Astrocyte of the cerebellum (primary cell): ENCODE data around the gene CYSRT1.
"Not testable (repeated sequence)": the region's sequence is repeated elsewhere in the genome, so short reads cannot be mapped to it uniquely, and the experiment has no call there.

Source experiments
- DNase-seq: peaks from one replicate; pipeline ENCODE4 v3.0.0-alpha.2; 2011; ENCODE audit warnings: low read depth
- H3K4me3 ChIP-seq: 2 replicates; pipeline ENCODE4 v1.5.1; 2011; ENCODE audit warnings: mild to moderate bottlenecking, low read depth, low read length, moderate library complexity
- in situ Hi-C: cut with HindIII; loops from 2 replicates; pipeline ENCODE4 v1.10.0; 2017; ENCODE audit warnings: low sequenced_read_pairs
- TF ChIP-seq, protein P1 (sequence below): IDR thresholded peaks from 2 replicates; pipeline ENCODE4 v1.5.1; 2012; ENCODE audit warnings: low read length, low read depth, moderate library complexity, mild to moderate bottlenecking; ENCODE audit errors: missing control alignments

CYSRT1 gene

GRCh38 chr9:137240318-137240840, 15.4 kb downstream of the CYSRT1 start:
- DNase-seq, result peak; percentile 18
- TF ChIP-seq, protein P1, sequence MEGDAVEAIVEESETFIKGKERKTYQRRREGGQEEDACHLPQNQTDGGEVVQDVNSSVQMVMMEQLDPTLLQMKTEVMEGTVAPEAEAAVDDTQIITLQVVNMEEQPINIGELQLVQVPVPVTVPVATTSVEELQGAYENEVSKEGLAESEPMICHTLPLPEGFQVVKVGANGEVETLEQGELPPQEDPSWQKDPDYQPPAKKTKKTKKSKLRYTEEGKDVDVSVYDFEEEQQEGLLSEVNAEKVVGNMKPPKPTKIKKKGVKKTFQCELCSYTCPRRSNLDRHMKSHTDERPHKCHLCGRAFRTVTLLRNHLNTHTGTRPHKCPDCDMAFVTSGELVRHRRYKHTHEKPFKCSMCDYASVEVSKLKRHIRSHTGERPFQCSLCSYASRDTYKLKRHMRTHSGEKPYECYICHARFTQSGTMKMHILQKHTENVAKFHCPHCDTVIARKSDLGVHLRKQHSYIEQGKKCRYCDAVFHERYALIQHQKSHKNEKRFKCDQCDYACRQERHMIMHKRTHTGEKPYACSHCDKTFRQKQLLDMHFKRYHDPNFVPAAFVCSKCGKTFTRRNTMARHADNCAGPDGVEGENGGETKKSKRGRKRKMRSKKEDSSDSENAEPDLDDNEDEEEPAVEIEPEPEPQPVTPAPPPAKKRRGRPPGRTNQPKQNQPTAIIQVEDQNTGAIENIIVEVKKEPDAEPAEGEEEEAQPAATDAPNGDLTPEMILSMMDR, result no peak
- in situ Hi-C loops, result no loop called here
- H3K4me3 ChIP-seq, result peak overlapping the region; percentile 61

DNA sequence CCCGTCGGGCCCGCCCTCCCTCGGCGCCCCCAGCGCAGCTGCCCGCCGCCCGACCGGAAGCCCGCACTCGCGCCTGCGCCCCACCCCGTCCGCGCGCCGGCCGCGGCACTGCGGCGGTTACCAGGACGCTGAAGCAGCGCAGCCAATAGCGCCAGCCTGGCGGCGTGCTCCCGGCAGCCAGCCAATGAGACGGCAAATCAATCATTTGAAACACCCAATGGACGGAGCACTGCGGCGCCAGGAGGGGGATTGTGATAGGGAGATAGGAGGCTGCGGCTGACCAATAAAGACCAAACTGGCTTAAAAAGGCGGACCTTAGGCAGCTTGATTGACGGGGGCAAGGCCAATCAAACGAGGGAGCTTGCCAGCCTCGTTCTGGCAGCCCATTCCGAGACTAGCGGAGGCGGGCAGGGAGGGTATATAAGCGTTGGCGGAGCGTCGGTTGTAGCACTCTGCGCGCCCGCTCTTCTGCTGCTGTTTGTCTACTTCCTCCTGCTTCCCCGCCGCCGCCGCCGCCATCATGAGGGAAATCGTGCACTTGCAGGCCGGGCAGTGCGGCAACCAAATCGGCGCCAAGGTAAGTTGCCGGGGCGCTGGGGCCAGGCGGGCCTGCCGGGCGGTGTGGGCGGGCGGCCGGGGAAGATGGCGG, 16.0 kb downstream of the CYSRT1 start, which contains the start of gene TUBB4B:
Gene TUBB4B, plus strand, starts transcription at position 447 of the 649 bp plus-strand sequence. Its CDS starts 74 bp downstream, at position 521.
- DNase-seq, result peak; percentile 100
- peak within 1 kb of the TSS; percentile 86 for H3K4me3 ChIP-seq
- TF ChIP-seq, protein P1, result no peak
- in situ Hi-C loops, result no loop called here

GRCh38 chr9:137241490-137242268, 16.7 kb downstream of the CYSRT1 start:
- TF ChIP-seq, protein P1, result no peak
- in situ Hi-C loops, result no loop called here
- no peak for DNase-seq

GRCh38 chr9:137242269-137243203, 17.6 kb downstream of the CYSRT1 start:
- in situ Hi-C loops, result no loop called here
- no peak for DNase-seq
- H3K4me3 ChIP-seq, result peak overlapping the region; percentile 86
- TF ChIP-seq, protein P1, result no peak

More at GRCh38 chr9:137241490-137242268, 16.7 kb downstream of the CYSRT1 start:
- peak overlapping the region; percentile 86 for H3K4me3 ChIP-seq

DNA sequence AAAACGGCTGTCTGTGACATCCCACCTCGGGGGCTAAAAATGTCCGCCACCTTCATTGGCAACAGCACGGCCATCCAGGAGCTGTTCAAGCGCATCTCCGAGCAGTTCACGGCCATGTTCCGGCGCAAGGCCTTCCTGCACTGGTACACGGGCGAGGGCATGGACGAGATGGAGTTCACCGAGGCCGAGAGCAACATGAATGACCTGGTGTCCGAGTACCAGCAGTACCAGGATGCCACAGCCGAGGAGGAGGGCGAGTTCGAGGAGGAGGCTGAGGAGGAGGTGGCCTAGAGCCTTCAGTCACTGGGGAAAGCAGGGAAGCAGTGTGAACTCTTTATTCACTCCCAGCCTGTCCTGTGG, 18.3 kb downstream of the CYSRT1 start:
- DNase-seq, in situ Hi-C loops: not testable (repeated sequence)
- H3K4me3 ChIP-seq, result peak overlapping the region; percentile 86

DNA sequence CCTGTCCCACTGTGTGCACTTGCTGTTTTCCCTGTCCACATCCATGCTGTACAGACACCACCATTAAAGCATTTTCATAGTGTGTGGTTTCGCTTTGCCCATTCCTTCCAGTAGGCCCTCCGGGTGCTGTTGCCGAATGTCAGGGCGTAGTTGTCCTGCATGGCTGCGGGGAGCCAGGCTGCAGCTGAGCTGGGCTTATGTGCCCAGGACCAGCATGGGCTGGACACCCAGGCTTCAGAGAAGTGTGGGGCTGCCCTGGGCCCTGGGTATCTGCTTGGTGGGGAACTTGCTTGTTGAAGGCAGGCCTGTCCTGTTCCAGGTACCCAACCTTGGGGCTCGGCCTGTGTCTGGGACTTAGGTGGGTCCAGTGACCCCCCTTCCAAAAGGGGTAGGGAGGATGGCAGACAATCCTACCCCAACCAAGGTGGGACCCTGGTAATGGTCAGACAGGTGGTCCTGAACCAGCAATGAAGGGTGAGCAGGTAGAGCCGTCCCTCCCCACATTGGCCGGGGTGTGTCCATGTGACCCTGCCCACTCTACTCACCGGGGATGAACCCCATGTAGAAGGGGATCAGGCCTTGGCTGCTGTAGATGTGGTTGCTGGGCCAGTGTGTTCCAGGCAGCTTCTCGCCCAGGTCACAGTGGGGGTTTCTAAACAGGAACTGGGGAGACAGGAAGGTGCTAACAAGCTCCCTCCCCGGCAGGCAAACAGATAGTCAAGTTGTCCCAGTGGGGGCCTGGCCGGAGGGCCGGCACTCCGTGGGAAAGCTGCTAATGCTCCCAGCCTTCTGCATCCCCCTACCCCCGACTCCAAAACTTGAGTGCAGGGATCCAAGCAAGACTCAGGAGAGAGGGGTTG, 18.9 kb downstream of the CYSRT1 start:
- no peak for DNase-seq
- no peak overlapping the region for H3K4me3 ChIP-seq
- in situ Hi-C loops, result no loop called here
- TF ChIP-seq, protein P1, result no peak
